MV-4-11 (cell line): ENCODE measurements around the gene TMEM63A.
"Not testable (repeated sequence)": the region's sequence is repeated elsewhere in the genome, so short reads cannot be mapped to it uniquely, and the experiment has no call there.

Source experiments
- DNase-seq: peaks from one replicate; lab custom pipeline; 2025; lab: John Stamatoyannopoulos, UW

The TMEM63A gene

DNA sequence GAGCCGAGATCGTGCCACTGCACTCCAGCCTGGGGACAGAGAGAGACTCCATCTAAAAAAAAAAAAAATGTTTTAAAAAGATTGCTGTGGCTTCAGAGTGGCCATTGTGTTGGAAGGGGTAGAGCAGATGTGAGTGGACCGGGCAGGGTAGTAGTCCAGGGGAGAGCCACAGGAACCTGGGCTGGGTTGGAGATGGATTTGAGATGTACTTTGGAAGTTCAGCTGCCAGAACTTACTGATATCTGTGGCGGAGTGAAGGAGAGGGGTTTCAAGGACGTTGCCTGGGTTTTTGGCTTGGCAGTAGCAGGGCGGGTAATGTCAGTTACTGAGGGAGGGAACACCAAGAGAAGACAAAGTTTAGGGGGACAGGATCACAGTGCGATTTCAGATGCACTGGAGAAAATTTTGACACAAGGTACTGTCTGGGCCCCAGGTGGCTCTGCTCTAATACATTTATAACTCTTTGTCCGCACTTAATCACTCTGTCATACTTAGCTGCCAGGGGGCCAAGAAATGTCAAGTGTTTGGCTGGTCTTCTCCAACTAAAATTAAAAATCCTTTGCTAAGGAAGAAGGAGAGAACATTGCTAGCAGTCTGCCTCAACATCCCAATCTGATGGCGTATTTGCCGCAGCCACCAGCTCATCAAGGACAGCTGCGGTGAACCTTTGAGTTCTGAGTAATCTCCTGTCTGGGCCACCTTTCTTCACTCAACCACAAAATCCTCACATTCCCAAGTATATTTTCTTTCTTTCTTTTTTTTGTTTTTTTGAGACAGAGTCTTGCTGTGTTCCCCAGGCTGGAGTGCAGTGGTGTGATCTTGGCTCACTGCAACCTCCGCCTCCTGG is 62.6 kb downstream of the TMEM63A start:
- no peak for DNase-seq

DNA sequence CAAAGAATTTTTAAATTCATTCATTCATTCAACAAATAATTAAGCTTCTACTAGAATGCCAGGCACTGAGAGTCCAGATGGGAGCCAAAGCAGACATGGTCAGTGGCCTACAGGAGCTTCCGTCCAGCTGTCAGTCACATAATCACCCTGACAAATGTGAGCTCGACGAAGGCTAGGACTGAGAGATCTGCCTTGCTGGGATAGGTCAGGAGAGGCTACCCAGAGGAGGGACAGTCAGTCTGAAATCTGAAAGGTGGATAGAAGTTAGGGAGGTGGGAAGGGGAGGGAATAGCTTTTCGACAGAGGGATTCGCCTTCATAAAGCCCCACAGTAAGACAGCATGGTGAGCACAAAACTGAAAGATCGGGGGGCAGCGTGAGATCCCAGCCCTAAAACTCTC is 64.0 kb downstream of the TMEM63A start:
- DNase-seq = no peak

DNA sequence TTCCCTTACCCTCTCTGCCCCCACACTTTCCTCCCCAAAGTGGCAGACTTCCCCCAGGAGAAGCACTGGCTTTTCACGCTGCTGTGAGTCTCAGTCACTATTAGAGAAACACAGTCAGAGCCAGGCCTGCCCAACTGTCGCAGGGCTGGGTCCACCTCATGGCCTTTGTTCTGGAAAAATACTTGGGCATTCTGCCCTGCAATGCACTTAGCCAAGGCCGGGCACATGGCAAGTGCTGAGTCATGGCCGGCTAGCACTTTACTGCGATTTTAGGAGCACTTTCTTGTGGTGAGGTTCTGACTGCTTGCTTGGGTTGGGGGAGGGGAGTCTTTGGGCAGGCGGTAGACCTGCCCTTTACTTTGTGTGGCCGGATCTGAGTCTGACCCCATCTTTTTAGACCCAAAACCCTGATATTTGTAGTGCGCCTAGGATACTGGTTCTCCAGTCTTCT is 64.5 kb downstream of the TMEM63A start:
- DNase-seq = peak; percentile 63

DNA sequence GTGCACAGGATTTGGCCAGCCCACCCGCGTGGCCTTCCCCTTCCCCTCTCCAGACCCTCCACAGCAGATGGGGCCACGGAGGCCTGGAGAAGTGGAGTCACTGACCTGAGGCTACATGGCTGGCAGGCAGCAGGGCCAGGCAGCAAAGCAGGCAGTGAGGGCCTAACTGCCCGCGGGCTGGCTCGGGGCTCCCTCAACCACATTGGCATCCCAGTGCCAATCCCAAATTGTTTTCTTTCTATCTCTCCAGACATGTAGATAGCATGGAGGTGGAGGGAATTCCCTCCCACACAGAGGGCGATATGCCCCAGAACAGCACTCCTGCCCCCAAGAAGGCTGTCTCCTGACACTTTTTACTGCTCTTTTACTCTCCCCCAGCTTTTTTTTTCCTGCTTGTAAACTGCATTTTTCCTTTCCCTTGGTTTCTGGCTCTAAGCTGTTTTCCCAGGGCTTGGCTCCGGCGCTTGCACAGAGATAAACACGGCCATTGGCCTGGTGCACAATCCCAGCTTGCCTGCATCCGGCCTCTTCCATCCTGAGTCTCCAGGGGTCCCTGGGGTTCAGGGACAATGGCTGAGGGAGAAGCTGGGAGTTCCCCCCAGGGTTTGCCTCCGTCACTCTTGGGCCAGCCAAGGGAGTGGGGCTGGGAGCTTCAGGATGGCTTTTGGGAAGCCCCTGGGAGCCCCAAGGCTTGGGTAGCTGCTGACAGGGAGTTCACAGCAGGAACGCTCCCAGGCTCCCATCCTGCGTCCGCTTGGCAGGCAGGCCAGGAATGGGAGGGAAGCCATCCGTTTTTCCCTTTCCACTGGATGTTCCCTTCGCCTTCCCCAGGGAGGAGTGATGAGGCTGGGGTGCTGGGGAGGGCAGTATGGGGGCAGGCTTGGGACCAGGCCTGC is 65.3 kb downstream of the TMEM63A start:
- no peak for DNase-seq

DNA sequence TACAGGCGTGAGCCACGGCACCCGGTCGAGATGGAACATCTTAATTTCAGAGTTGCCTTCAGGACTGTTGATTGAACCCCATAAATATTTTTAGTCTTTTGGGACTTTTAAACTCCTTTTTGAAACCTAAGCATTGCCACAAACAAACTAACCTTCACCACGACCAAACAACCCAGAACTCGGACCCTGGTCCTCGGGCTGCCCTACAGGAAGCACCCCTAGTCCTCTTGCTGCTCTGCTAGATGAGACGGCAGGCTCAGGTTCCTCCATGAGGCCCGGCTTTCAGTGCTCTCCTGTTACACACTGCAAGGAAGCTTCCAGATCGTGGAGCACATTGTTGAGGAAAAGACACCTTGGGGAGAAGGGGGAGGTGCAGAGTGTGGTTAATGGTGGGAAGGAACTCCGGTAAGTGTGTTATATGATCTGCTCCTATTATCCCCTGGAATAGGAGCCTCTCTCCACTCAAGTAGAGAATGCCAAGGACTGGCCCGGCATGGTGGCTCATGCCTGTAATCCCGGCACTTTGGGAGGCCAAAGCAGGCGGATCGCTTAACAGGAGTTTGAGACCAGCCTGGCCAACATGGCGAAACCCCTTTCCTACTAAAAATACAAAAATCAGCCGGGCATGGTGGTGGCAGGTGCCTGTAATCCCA is 66.5 kb downstream of the TMEM63A start:
- DNase-seq = no peak

DNA sequence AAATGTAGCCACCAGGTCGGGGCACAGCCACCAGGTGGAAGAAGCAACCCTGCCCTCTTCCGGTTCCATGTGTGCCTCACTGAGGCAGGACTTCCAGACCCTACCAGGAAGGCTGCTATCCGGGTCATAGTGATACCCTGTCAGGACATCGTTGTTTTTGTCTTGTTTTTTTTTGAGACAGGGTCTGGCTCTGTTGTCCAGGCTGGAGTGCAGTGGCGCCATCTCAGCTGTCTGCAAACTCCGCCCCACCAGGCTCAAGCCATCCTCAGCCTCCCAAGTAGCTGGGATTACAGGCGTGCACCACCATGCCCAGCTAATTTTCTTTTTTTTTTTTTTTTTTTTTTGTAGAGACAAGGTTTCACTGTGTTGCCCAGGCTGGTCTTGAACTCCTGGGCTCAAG is 67.1 kb downstream of the TMEM63A start:
- DNase-seq = not testable (repeated sequence)

DNA sequence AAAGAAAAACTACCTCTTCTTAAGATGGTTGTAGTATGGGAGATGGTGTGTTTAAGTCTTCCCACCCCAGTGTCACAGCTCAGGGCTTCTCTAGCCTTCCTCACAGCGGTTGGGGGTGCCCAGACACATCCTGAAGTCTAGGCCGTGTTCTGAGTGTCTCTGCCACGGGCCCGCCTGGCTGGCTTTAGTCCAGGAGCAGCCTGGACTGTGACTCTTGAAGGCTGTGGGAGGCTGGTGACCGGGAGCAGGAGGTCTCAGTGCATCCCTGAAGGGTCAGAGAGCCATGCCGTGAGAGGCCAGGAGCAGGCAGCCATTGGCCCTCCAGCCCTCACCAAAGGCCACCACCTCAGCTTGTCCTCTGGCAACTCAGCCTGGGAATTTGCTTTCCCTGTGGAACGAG is 67.8 kb downstream of the TMEM63A start:
- DNase-seq = no peak

- DNase-seq = peak; percentile 89
Measured at GRCh38 chr1:225813214-225813964, 68.8 kb downstream of the TMEM63A start.

DNA sequence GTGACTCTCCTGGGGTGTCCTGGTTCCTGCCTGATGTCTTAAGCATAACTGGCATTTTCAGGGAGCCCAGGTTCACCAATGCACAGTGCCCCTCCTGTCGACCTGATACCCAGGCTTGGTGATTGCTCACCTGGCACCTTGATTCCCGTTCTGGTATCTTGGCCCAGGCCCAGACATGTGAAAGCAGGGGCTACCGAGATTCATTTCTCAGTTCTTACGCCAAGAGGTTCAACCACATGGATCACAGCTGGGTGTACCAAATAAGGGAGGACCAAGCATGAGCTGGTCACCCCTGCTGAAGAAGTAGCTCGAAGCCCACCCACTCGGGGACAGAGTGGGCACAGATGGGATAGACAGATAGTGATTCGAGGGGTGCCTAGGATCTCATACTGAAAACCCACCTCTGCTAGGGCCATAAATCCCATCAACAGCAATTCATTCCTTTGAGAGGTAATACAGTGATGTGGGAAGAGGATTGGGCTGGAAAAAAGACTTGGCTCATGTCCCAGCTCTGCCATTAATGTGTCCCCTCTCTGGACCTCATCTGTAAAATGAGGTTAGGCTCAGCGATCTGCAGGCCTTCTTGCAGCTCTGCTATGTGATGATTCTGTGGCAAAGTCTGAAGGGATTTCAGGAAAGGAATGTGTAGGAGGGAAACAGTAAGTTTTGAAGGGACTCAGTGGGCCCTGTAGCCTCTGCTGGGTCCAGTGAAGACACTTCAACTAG is 69.5 kb downstream of the TMEM63A start:
- DNase-seq = no peak

DNA sequence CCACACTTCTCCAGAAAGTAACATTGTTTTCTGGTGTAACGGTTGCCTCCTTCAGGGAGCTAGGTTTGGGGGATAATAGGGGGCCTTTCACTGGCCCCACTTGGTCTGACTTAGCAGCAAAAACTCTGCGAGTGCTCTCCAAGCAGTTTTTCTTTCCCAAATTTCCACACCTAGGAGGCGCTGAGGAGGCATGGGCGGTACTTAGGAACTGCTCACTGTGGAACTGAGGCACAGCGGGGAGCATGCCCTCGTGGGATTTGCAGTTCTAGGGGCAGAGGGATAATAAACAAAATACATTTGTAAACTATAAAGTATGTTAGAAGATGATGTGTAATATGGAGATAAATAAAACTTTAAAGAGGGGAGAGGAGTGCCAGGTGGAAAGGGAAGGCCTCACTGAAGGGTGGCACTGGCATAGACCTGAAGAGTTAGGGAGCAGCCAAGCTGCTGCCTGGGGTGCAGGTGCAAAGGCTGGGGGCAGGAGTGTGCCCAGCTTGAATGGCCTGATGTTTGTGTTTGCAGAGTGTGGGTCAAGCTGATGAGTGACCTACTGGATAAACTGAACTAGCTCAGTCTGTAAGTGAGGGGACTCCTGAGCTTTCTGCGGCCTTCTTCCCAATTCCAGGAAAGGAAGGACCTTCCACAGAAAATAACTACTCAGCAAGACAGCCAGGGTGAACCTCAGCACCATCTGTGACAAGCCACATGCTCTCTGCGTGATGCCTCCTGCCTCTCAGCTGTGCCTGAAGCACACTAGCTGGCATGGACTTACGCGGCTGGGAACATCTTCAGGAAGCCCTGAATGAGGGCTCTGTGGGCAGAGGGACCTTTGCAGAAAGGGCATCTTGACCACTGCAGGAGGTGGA is 70.3 kb downstream of the TMEM63A start:
- peak; percentile 3 for DNase-seq

DNA sequence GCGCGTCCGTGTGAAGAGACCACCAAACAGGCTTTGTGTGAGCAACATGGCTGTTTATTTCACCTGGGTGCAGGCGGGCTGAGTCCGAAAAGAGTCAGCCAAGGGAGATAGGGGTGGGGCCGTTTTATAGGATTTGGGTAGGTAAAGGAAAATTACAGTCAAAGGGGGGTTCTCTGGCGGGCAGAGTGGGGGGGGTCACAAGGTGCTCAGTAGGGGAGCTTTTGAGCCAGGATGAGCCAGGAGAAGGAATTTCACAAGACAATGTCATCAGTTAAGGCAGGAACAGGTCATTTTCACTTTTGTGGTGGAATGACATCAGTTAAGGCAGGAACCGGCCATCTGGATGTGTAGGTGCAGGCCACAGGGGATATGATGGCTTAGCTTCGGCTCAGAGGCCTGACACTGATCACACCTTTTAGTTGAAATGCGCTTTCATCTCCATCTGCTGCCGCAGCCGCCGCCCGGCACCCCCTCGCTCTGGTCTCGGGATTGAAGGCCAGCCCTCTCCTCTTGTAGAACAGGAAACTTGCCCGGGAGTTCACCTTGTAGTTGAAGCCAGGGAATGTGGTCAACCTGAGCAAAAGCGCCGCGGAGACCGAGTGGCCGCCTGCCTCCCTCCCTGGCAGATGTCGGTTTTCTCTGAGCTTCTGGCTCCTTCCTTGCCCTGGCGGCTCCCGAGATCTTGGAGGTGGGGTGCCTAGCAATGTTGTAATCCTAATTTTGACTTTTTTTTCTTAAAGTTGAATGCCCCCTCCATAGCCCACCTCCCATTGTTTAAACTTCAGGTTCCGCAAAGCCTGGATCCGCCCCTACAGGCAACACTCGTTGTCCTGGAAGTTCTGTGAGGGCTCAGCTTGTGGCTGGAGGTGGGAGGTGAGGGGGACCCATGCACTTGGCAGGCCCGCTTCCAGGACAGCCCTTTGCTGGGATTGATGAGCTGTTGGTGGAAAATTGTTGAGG is 71.3 kb downstream of the TMEM63A start:
- DNase-seq = not testable (repeated sequence)

GRCh38 chr1:225809842-225810578 is 72.2 kb downstream of the TMEM63A start, which contains the start of gene EPHX1:
TSS of gene EPHX1 (plus strand) at chr1:225810124. CDS start at chr1:225828730, 18,606 bp downstream.
- peak; percentile 76 for DNase-seq

DNA sequence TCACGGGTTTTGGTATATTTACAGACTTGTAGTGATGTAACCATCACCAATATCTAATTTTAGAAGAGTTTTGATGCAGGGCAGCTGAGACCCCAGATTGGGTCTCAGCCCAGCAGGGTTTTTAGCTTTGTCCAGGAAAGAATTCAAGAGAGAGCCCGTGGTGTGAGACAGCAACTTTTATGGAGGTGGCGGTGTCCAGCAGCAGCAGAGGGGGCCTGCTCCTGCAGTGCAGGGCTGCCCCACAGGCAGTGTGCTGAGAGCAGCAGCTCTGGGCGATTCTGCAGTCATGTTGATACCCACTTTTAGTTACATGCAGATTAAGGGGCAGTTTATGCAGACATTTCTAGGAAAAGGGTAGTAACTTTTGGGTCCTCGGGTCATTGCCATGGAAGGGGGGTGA is 74.0 kb downstream of the TMEM63A start:
- no peak for DNase-seq

DNA sequence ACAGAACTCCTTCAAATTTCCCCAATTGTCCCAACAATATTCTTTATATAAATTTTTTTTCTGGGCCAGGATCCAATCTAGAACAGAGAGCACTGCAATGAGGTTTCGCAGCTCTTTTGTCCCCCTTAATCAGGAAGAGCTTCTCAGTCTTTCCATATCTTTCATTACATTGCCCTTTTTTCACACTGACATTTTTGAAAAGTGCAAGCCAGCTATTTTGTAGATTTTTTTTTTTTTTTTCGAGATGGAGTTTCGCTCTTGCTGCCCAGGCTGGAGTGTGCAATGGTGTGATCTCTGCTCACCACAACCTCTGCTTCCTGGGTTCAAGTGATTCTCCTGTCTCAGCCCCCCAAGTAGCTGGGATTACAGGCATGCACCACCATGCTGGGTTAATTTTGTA is 75.4 kb downstream of the TMEM63A start:
- DNase-seq = not testable (repeated sequence)

DNA sequence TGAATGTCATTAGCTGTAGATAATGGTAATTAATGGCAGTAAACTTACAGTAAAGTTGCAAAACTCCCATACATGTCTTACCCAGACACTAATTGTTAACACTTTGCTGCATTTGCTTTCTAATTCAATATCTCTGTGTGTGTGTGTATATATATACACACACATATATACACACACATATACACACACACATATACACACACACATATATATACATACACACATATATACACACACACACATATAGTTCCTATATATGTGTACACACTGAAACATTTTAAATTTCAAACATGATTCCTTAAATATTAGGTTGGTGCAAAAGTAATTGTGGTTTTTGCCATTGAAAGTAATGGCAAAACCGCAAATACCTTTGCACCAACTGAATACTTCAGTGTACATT is 75.9 kb downstream of the TMEM63A start:
- no peak for DNase-seq

DNA sequence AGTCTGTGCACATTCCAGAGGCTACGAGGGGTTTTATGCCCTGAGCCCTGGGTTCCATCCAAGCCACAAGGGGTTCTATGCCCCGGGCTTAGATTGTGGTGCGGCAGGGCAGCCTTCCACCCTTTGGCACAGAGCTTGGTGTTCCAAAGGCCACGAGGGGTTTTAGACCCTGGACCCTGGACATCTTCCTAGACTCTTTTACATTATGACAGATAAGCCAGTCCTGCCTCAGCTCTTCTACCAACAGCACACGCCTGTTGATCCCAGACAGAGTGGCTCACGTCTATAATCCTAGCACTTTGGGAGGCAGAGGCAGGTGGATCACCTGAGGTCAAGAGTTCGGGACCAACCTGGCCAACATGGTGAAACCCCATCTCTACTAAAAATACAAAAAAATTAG is 81.0 kb downstream of the TMEM63A start:
- DNase-seq = not testable (repeated sequence)

DNA sequence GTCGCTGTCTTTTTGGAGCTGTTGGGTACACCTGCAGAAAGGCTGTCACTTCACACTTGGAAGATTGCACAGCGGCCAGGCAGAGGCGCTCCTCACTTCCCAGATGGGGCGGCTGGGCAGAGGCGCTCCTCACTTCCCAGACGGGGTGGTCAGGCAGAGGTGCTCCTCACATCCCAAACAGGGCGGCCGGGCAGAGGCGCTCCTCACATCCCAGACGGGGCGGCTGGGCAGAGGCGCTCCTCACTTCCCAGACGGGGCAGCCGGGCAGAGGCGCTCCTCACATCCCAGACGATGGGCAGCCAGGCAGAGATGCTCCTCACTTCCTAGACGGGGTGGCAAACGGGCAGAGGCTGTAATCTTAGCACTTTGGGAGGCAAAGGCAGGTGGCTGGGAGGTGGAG is 86.1 kb downstream of the TMEM63A start:
- not testable (repeated sequence) for DNase-seq
